ENCODE results near the gene RXRA.

RXRA gene

DNA sequence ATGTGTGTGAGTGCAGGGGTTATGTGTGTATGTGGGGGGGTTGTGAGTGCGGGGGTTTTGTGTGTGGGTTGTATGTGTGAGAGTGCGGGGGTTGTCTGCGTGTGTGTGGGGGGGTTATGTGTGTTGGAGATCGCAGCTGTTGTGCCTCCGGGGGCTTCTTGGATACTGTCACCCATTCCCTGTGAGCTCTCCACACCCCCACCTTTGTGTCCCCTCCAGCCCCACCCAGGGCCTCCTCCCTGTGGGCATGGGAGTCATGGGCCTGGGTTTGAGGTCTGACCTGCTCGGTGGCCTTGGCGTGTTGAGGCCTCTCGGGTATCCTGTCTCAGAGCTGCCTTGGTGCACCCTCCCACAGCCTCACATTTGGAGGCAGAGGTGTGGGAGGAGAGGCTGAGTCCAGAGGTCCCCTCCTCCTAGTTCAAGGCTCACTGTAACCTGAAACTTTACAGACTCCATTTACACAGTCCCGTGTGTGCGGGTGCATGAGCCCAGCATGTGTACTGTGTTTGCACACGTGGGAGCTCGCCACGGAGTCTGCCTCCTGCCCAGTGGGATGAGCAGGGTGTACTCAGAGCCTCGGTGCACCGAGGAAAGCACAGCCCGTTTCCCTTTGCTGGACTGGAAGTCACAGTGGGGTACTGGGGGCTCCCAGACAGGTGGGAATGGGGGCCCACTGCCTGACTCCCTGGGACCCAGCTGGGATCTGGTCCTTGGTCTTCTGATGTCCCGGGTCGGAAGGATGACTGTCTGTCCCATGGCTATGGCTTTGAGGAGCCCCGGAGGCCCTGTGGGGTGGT is 43.4 kb downstream of the RXRA start:
- Histone ChIP-seq H3K36me3 (peaks cover 3% of the 10 kb centered on the region; the same call in 1 of the 2 replicates), H4K20me1 (peaks cover 99% of the 10 kb centered on the region), H3K27ac (no peak overlapping the region; the same call in 1 of the 2 replicates), H3K27me3 (no peaks in the 10 kb centered on the region), H3K4me1 (peaks cover 94% of the 10 kb centered on the region), H3K4me3 (no peak overlapping the region), H3K9me3 (no peaks in the 10 kb centered on the region), H3K9ac (peak overlapping the region; percentile 19; the same call in 1 of the 2 replicates), H3K4me2 (peak overlapping the region; percentile 51; the same call in 1 of the 2 replicates)
- no peak for TF ChIP-seq Cebpa-rat (IDR thresholded peaks at IDR 0.05)

DNA sequence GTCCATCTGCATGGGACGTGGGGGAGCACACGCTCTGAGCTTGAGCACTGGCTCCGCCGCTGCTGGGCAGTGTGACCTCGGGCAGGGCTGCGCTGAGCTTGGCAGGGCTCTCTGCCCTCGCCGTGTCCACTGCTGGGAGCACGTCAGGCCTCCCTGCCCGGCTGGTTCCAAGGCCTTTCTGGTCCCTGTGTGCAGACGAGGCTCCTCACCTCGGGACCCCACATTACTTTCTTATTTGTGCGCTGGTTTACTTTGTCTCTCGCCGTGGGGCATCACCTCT is 43.9 kb downstream of the RXRA start:
- Histone ChIP-seq H3K4me3 (no peak overlapping the region), H4K20me1 (peaks cover 99% of the 10 kb centered on the region), H3K4me2 (peak overlapping the region; percentile 51), H3K9me3 (no peaks in the 10 kb centered on the region), H3K27me3 (no peaks in the 10 kb centered on the region), H3K9ac (peak overlapping the region; percentile 19; the same call in 1 of the 2 replicates), H3K27ac (peak overlapping the region; percentile 35), H3K36me3 (peaks cover 3% of the 10 kb centered on the region; the same call in 1 of the 2 replicates), H3K4me1 (peaks cover 94% of the 10 kb centered on the region)
- TF ChIP-seq Cebpa-rat (IDR thresholded peaks at IDR 0.05), result no peak

DNA sequence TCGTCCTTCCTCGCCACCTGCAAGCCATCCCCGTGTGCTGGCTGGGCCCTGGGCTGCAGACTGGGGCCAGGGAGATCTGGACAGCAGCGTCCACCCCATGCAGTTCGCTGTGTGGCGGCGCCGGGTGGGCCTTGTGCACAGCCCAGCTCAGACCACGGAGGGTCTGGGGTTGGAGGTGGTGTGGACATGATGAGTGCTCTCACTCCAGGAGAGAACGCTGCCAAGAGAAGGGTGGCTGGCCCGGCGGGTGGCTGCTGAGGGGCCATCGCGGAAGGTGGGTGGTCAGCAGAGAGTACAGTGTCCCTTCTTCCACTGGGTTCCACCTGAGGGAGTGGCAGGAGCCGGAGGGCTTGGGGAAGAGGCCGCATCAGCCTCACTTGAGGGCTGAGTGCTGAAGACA is 44.4 kb downstream of the RXRA start:
- H3K9ac ChIP-seq, result no peak overlapping the region; the same call in 1 of the 2 replicates
- peaks cover 94% of the 10 kb centered on the region for H3K4me1 ChIP-seq
- peaks cover 3% of the 10 kb centered on the region; the same call in 1 of the 2 replicates for H3K36me3 ChIP-seq
- H3K9me3 ChIP-seq, result no peaks in the 10 kb centered on the region
- no peaks in the 10 kb centered on the region for H3K27me3 ChIP-seq
- peak overlapping the region; percentile 51 for H3K4me2 ChIP-seq
- H4K20me1 ChIP-seq, result peaks cover 99% of the 10 kb centered on the region
- no peak for TF ChIP-seq Cebpa-rat (IDR thresholded peaks at IDR 0.05)
- H3K4me3 ChIP-seq, result no peak overlapping the region
- peak overlapping the region; percentile 46; the same call in 1 of the 2 replicates for H3K27ac ChIP-seq

DNA sequence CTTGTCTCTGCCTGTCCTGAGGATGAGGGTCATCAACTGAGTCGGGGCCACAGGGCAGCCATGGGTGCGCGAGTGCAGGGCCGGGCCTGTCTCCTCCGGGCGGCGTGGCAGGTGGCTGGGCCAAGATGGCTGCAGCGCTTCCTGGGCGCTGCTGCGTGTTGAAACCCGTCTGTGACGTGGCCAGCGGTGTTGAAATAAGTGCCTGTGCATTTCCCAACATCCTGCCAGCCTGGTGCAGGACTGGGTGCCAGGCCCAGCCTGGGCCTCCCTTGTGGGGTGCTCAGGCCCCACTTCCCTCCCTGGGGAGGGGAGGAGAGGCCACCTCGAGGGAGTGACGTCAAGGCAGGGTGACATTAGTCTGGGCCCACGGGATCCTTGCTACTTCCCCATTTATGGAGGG is 45.5 kb downstream of the RXRA start:
- Histone ChIP-seq H3K9ac (0 out of 2 replicates have a peak overlapping the region, but pooled peaks have one; percentile 15), H3K4me1 (peaks cover 92% of the 10 kb centered on the region), H3K36me3 (peaks cover under 1% of the 10 kb centered on the region; the same call in 1 of the 2 replicates), H3K4me3 (no peak overlapping the region), H4K20me1 (peaks cover 98% of the 10 kb centered on the region), H3K27me3 (no peaks in the 10 kb centered on the region), H3K4me2 (peak overlapping the region; percentile 51), H3K27ac (0 out of 2 replicates have a peak overlapping the region, but pooled peaks have one; percentile 46), H3K9me3 (no peaks in the 10 kb centered on the region)
- TF ChIP-seq Cebpa-rat (IDR thresholded peaks at IDR 0.05), result no peak

DNA sequence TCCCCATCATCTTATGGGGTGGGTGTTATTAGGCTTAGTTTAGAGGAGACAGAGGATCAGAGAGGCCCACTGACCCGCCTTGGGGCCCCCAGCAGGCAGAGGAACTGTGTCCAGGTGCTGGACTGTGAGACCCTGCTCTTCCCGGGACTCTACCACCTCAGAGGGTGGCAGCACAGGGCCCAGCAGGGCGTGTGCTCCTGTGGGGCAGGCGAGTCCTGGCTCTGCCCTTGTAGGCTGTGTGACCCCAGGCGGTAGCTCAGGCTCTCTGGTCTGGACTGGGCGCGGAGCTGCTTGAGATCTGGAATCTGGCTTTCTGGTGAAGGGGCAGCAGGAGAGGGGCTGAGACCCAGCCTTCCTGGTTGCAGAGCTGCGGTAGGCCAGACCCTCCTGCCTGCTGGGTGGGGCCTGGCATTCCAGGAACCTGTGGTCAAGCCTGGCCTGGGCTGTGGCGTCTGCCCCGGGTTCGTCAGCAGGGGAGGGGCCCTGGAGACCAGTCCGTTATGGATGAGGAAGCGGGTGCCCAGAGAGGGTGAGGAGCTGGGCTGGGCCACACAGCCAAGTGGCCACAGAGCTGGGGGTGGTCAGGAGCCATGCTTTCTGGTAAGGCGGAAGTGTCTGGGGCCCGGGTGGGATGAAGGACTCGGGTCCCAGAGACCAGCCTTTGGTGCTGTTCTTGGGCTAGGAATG is 46.5 kb downstream of the RXRA start:
- Histone ChIP-seq H3K27ac (no peak overlapping the region), H3K4me1 (peaks cover 92% of the 10 kb centered on the region), H3K9me3 (no peaks in the 10 kb centered on the region), H3K4me3 (no peak overlapping the region), H3K36me3 (no peaks in the 10 kb centered on the region; the same call in 1 of the 2 replicates), H4K20me1 (peaks cover 98% of the 10 kb centered on the region), H3K27me3 (no peaks in the 10 kb centered on the region), H3K9ac (no peak overlapping the region), H3K4me2 (peak overlapping the region; percentile 51)
- no peak for TF ChIP-seq Cebpa-rat (IDR thresholded peaks at IDR 0.05)

DNA sequence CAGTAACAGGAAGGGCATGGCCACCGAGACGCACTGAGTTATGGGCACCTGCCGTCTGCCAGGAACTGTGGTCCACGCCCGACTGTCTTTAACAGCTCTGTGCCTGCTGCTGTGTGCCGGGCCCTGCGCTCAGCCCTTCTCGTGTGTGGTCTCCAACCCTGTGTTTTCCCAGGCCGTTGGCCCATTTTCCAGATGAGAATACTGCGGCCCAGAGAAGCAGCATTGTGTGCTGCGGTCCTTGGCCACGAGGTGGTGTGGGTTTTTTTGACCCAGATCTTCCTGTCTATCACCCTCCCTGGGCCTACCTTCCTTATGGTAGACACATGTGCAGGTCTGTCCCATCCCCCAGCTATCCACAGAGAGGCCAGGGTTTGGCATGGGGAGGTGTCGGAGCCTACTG is 47.0 kb downstream of the RXRA start:
- no peaks in the 10 kb centered on the region for H3K27me3 ChIP-seq
- H3K4me3 ChIP-seq, result no peak overlapping the region
- H3K36me3 ChIP-seq, result no peaks in the 10 kb centered on the region; the same call in 1 of the 2 replicates
- peaks cover 98% of the 10 kb centered on the region for H4K20me1 ChIP-seq
- H3K27ac ChIP-seq, result no peak overlapping the region
- peaks cover 92% of the 10 kb centered on the region for H3K4me1 ChIP-seq
- no peaks in the 10 kb centered on the region for H3K9me3 ChIP-seq
- no peak overlapping the region for H3K9ac ChIP-seq
- TF ChIP-seq Cebpa-rat (IDR thresholded peaks at IDR 0.05), result no peak
- H3K4me2 ChIP-seq, result peak overlapping the region; percentile 51

DNA sequence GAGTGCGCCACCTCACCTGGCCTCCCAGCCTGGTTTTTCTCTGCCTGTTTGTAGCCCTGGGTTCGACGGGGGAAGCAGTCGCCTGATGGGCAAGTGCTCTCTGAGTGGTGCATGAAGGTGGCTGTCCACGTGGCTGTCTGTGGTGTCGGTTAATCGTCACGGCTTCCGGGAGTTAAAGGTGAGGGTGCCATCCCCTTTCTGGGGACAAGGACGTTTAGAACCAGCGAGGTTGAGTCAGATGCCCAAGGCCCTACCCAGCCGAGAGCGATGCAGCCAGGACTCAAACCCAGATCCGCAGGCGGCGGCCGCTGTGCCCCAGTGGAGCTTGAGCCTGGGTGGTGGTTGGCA is 47.7 kb downstream of the RXRA start:
- H3K9ac ChIP-seq, result no peak overlapping the region
- H3K4me2 ChIP-seq, result peak overlapping the region; percentile 51
- H3K36me3 ChIP-seq, result no peaks in the 10 kb centered on the region; the same call in 1 of the 2 replicates
- no peak for TF ChIP-seq Cebpa-rat (IDR thresholded peaks at IDR 0.05)
- 0 out of 2 replicates have a peak overlapping the region, but pooled peaks have one; percentile 12 for H3K27ac ChIP-seq
- H3K4me1 ChIP-seq, result peaks cover 96% of the 10 kb centered on the region
- peaks cover 99% of the 10 kb centered on the region for H4K20me1 ChIP-seq
- H3K9me3 ChIP-seq, result no peaks in the 10 kb centered on the region
- H3K4me3 ChIP-seq, result no peak overlapping the region
- no peaks in the 10 kb centered on the region for H3K27me3 ChIP-seq

DNA sequence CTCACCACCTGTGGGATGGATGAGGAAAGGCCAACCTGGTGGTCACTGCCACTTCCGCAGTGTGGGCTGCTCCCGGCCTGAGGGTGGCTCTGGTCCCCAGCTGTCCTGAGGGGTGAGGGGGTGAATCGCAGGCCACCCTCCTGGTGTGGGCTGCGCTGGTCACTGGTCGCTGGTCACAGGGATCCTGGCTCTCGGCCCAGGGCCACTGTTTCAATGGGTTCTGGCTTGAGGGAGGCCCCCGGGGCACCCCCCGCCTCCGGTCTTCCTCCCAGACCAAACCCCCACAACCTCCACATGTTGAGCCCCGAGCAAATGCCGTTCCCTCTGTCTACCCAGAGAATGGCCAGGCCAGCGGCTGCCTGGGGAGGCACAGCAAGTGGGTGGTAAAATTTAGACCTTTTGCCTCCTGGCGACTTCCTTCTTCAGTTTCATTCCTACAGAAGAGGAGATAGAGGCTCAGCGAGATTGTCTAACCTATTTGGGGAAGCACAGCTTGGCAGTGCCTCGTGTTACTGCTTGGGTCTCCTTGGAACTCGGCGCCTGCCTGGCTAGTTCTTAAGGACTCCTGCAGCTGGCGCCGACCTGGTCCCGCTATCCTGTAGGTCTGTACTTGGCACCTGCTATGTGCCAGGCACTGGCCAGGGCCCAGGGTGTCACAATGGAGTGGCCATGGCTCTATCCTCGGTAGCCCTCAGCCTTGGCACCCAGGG is 48.2 kb downstream of the RXRA start:
- Histone ChIP-seq H3K4me2 (peak overlapping the region; percentile 51), H3K36me3 (no peaks in the 10 kb centered on the region; the same call in 1 of the 2 replicates), H4K20me1 (peaks cover 99% of the 10 kb centered on the region), H3K4me1 (peaks cover 98% of the 10 kb centered on the region), H3K9me3 (no peaks in the 10 kb centered on the region), H3K9ac (no peak overlapping the region), H3K27me3 (no peaks in the 10 kb centered on the region), H3K27ac (0 out of 2 replicates have a peak overlapping the region, but pooled peaks have one; percentile 12), H3K4me3 (no peak overlapping the region)
- no peak for TF ChIP-seq Cebpa-rat (IDR thresholded peaks at IDR 0.05)

DNA sequence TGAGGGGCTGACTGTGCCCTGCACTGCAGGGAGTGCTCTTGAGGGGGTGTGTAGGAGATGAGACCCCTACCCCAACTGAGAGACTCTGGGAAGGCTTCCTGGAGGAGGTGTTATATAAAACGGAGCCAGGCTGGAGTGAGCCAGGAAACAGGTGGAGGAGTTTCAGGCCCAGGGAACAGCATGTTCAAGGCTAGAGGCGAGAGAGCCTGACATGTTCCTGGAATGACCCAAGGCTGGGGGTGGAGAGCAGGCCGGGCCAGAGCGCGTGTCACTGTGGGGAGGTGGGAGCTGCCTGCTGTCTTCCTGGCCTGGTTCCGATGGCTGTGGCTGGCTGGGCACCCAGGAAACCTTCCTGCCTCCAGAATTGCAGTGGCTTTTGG is 48.7 kb downstream of the RXRA start:
- peaks cover 99% of the 10 kb centered on the region for H4K20me1 ChIP-seq
- H3K36me3 ChIP-seq, result no peaks in the 10 kb centered on the region; the same call in 1 of the 2 replicates
- peak overlapping the region; percentile 8; the same call in 1 of the 2 replicates for H3K9ac ChIP-seq
- H3K4me2 ChIP-seq, result peak overlapping the region; percentile 51
- no peaks in the 10 kb centered on the region for H3K27me3 ChIP-seq
- H3K27ac ChIP-seq, result no peak overlapping the region
- H3K9me3 ChIP-seq, result no peaks in the 10 kb centered on the region
- TF ChIP-seq Cebpa-rat (IDR thresholded peaks at IDR 0.05), result no peak
- no peak overlapping the region for H3K4me3 ChIP-seq
- peaks cover 98% of the 10 kb centered on the region for H3K4me1 ChIP-seq

All from BLaER1 (cell line).